Gastrocnemius medialis (tissue), 4 donors: ENCODE measurements around the gene KIDINS220. TPM values are rescaled to one million over a fixed set of nuclear protein-coding genes. Genes with fewer than 3 reads are reported as not detected.

Experiments used
- ATAC-seq, 2 donors: fragments of 150-250 bp; one replicate each; pipeline ENCODE4 v1.9.1; 2016
- DNase-seq, 2 donors: peaks; one replicate each; pipeline ENCODE4 v3.0.0-alpha.2; 2019
- H3K27ac ChIP-seq, 4 donors: fragments of 200-600 bp; sonication (generic); 1 replicate in 1 of 4; 2 replicates in 3 of 4; pipeline ENCODE4 v1.5.1; 2016 to 2018; ENCODE audit warnings: mild to moderate bottlenecking in 2 of 4, moderate library complexity in 1 of 4
- H3K27me3 ChIP-seq, 3 donors: fragments of 200-600 bp; sonication (generic) in 2 of 3; 1 replicate in 1 of 3; 2 replicates in 2 of 3; pipeline versions ENCODE4 v1.5.1 to v1.6.0; 2016 to 2019; ENCODE audit warnings: mild to moderate bottlenecking in 1 of 3, moderate library complexity in 1 of 3
- H3K36me3 ChIP-seq, 2 donors: fragments of 200-600 bp; sonication (generic) in 1 of 2; one replicate each; pipeline ENCODE4 v1.5.1; 2017 to 2018
- H3K4me1 ChIP-seq, 2 donors: fragments of 200-600 bp; sonication (generic) in 1 of 2; one replicate each; pipeline ENCODE4 v1.5.1; 2016 to 2017; ENCODE audit warnings: mild to moderate bottlenecking in 2 of 2
- H3K4me3 ChIP-seq, 4 donors: fragments of 200-600 bp; sonication (generic) in 3 of 4; 1 replicate in 1 of 4; 2 replicates in 3 of 4; pipeline ENCODE4 v1.5.1; 2016 to 2019; ENCODE audit warnings: mild to moderate bottlenecking in 2 of 4
- H3K9me3 ChIP-seq, 3 donors: fragments of 200-600 bp; sonication (generic) in 2 of 3; 1 replicate in 1 of 3; 2 replicates in 2 of 3; pipeline ENCODE4 v1.5.1; 2016 to 2019
- CTCF ChIP-seq, 5 experiments: fragments of 450-650 bp in 3 of 5; fragments of 200-600 bp in 2 of 5; sonication (generic) in 2 of 5; IDR thresholded peaks in 4 of 5; conservative IDR thresholded peaks in 1 of 5; 1 replicate in 4 of 5; 2 replicates in 1 of 5; pipeline ENCODE4 v1.5.1; 2016 to 2019; ENCODE audit warnings: antibody characterized with exemption in 5 of 5, mild to moderate bottlenecking in 3 of 5, moderate library complexity in 3 of 5
- POLR2A ChIP-seq, 2 donors: fragments of 450-650 bp; IDR thresholded peaks; one replicate each; pipeline ENCODE4 v1.6.1; 2017; ENCODE audit warnings: antibody characterized with exemption in 2 of 2, mild to moderate bottlenecking in 2 of 2, moderate library complexity in 2 of 2
- in situ Hi-C, 4 donors: fragments of 200-750 bp; cut with MboI; loops; one replicate each; pipeline versions ENCODE4 v1.15.0 to v1.8.0; 2017; ENCODE audit warnings: low sequenced_read_pairs in 4 of 4
- intact Hi-C: fragments of 100-400 bp; cut with DNase I; formaldehyde crosslinking; loops from one replicate; pipeline ENCODE4 v1.15.1; 2023; ENCODE audit warnings: low total_unique reads
- total RNA-seq, 4 donors: library from RNA; depleted of rRNA; stranded (reverse); fragments of >200 nt; gene quantifications; one replicate each; pipeline versions ENCODE4 v1.1.0 to v1.2.3, GENCODE V29; 2016

Gene KIDINS220
- total RNA-seq, 4 donors from 2014 or later, result 57.8 to 78.9 (median 59.1) TPM

DNA sequence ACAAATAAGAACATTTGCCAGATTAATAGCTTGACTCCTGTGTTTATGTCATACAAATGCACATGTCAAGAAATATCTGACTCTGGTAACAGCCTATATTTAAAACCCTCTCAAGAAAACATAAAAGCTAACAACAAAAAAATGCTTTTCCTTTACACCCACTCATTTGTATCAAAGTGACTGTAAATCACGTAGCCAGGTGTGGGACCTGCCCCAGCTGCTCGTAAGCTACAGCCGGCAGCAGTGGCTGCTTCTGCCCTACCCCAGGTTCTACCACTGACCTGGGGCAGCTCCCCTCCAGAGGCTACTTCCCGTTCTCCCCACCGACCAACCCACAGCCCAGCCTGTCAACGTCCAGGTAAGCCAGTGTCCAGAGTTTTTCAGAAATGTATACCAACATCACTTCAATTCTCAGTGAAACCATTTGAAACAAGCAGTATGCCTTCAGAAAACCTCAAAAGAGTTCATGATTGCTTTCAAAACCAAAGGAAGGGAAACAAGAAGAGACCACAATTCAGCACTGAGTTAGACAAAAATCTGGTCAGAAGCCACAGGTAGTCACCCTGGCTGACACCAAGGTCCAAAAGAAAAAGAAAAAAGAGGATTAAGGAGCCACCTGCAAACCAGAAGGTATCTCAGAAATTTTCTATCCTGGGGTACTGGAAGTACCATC lies 40.4 kb downstream of the KIDINS220 start:
- peak overlapping the region; percentile 86 to 96 (median 94) for H3K27ac ChIP-seq
- peaks cover 0 to 65% of the 10 kb centered on the region in 2 donors for H3K36me3 ChIP-seq
- H3K9me3 ChIP-seq, result no peaks in the 10 kb centered on the region
- in situ Hi-C loops (no loop called here), intact Hi-C loops (no loop called here)
- H3K27me3 ChIP-seq, result no peaks in the 10 kb centered on the region
- DNase-seq (no peak), ATAC-seq (no peak)
- peaks cover 9 to 19% of the 10 kb centered on the region in 2 donors for H3K4me1 ChIP-seq
- no peak overlapping the region for H3K4me3 ChIP-seq
- TF ChIP-seq POLR2A (IDR thresholded peaks at IDR 0.05) (no peak), CTCF (IDR thresholded peaks at IDR 0.05 in 4 of 5, conservative IDR thresholded peaks at IDR 0.05 in 1 of 5) (no peak)

- Histone ChIP-seq H3K27ac (peak overlapping the region; percentile 86 to 96 (median 94)), H3K9me3 (no peaks in the 10 kb centered on the region), H3K4me3 (no peak overlapping the region), H3K27me3 (no peaks in the 10 kb centered on the region), H3K36me3 (peaks cover 0 to 60% of the 10 kb centered on the region in 2 donors), H3K4me1 (peaks cover 9 to 19% of the 10 kb centered on the region in 2 donors)
- in situ Hi-C loops, result no loop called here
- ATAC-seq, result no peak
- intact Hi-C loops, result no loop called here
- DNase-seq, result no peak
- TF ChIP-seq POLR2A (IDR thresholded peaks at IDR 0.05) (no peak), CTCF (IDR thresholded peaks at IDR 0.05 in 4 of 5, conservative IDR thresholded peaks at IDR 0.05 in 1 of 5) (no peak)
Measured at GRCh38 chr2:8796315-8796848, 41.0 kb downstream of the KIDINS220 start.

GRCh38 chr2:8794923-8795825 lies 42.2 kb downstream of the KIDINS220 start:
- H3K36me3 ChIP-seq, result peaks cover 0 to 60% of the 10 kb centered on the region in 2 donors
- in situ Hi-C loops, result no loop called here
- no peaks in the 10 kb centered on the region for H3K9me3 ChIP-seq
- TF ChIP-seq CTCF (IDR thresholded peaks at IDR 0.05 in 4 of 5, conservative IDR thresholded peaks at IDR 0.05 in 1 of 5) (no peak), POLR2A (IDR thresholded peaks at IDR 0.05) (no peak)
- intact Hi-C loops, result loop anchor here (1.0 to 2.0 kb wide), 3 partner anchors 8 to 114 kb away; no protein-coding TSS in a partner anchor
- peak overlapping the region; percentile 86 to 96 (median 94) for H3K27ac ChIP-seq
- H3K4me1 ChIP-seq, result peaks cover 9 to 19% of the 10 kb centered on the region in 2 donors
- ATAC-seq, result peak; percentile 97 to 98
- H3K27me3 ChIP-seq, result no peaks in the 10 kb centered on the region
- H3K4me3 ChIP-seq, result no peak overlapping the region
- DNase-seq, result peak; percentile 42 to 55

DNA sequence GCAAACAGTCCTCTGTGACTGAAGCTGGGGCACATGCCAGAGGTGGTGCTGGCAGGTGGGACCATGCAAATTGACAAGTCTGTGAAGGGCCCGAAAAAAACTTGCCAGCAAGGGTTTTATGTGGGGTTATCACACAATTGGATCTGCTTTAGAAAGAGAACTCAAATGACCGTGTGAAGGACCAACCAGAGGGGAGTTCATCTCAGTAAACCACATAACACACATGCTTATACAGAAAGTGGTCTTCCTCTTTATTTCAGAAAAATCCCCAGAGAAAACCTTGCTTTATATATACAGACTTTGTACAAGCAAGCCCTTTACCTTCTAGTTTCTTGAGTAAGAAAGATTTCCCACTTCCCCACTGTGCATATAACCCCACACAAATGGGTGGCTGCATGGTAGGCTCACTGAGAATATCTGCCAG lies 46.7 kb downstream of the KIDINS220 start:
- ATAC-seq (no peak), DNase-seq (no peak)
- H3K4me3 ChIP-seq, result no peak overlapping the region
- in situ Hi-C loops (no loop called here), intact Hi-C loops (no loop called here)
- H3K27ac ChIP-seq, result no peak overlapping the region
- H3K27me3 ChIP-seq, result no peaks in the 10 kb centered on the region
- H3K9me3 ChIP-seq, result no peaks in the 10 kb centered on the region
- peaks cover 9 to 15% of the 10 kb centered on the region in 2 donors for H3K4me1 ChIP-seq
- no peak for TF ChIP-seq CTCF (IDR thresholded peaks at IDR 0.05 in 4 of 5, conservative IDR thresholded peaks at IDR 0.05 in 1 of 5)
- TF ChIP-seq POLR2A (IDR thresholded peaks at IDR 0.05), result no peak
- peaks cover 0 to 68% of the 10 kb centered on the region in 2 donors for H3K36me3 ChIP-seq
